Tongue (tissue), 2 donors: ENCODE data around the gene SFSWAP. TPM values are rescaled to one million over a fixed set of nuclear protein-coding genes. Genes with fewer than 3 reads are reported as not detected.
"Not testable (repeated sequence)": the region's sequence is repeated elsewhere in the genome, so short reads cannot be mapped to it uniquely, and the experiment has no call there.

Experiments
- DNase-seq: peaks from one replicate; pipeline ENCODE4 v3.0.0-alpha.2; 2015
- total RNA-seq: library from RNA; depleted of rRNA; stranded (reverse); fragments of >200 nt; gene quantifications from one replicate; pipeline ENCODE4 v1.2.3, GENCODE V29; 2014

The SFSWAP gene
- total RNA-seq, 1 donor from 2014 or later: 34.5 TPM

DNA sequence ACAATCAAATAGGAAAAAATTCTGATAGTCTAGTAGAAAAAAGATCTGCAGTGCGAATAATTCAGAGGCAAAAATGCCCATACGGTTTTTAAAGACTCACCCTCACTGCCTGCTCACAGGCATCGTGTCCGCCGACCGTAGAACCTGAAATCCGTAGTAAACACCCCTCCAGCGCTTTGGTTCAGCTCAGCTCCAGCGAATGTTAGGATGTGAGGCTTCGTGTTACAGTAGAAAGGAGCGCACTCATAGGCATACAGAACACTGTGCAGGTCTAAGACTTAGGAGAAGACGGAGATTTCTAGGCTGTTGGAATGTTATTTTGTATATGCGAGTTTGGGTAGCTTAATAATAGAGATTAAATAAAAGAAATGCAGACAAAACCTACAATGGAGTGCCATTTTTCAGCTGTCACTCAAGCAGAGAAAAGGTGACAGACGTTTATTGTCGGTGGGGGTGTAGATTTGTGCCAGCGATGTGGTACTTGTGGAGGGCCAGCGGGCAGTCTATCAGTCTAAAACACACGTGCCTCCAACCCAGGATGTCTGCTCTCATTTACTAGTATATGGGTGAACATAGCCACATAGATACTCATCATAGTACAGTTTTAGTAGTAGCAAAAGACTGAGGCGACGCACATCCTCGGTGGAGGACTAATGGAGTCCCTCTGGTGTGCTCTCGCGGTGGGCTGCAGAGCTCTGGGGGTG lies 25.7 kb downstream of the SFSWAP start:
- no peak for DNase-seq

DNA sequence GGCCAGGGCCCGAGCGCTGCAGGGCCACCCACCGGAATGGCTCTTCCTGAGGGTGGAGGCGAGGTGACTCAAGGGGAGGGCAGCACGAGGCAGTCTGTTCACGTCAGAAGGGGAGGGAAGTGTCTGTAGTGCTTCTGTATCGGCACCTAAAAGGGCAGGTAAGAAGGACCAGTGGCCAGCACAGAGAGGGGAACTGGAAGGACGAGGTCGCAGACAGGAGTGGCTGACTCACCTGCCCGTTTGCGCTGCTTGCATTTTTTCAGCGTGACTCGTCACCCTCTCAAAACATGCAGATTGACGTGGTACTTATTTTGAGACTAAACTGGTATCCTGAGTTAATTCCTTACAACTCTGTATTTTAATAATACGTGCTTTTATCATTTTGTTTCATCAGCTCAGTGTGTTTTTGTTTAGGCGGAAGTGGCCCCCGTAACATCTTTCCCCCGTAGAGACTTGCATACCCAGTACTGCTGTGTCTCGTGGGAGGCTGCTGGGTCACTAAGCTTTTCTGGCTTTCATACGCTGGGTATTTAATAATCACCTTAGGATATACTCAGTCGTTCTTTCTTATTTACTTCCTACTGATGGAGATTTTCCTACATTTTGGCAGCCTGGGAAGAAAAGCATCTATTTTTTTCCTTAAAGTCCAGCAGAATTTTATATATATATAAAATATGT lies 26.4 kb downstream of the SFSWAP start:
- no peak for DNase-seq

DNA sequence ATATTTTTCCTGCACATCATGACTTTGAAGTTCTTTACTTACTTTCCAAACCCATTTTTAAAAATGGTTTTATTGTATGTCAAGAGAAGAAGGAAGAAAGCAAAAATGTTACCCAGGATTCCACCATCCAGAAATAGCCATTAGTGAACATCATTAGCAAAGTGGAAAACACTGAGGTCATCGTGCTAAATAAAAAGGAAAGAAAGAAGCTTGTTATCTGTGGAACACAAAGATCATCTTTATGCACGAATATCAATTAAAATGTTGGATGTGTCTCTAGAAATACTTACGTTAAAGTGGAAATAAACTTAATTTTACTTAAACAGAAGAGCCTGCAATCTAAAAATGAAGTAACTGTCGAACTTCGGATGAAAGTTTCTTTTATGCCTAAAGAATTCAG lies 27.3 kb downstream of the SFSWAP start:
- DNase-seq: peak; percentile 14

GRCh38 chr12:131740626-131741025 lies 29.7 kb downstream of the SFSWAP start:
- DNase-seq: peak; percentile 32

DNA sequence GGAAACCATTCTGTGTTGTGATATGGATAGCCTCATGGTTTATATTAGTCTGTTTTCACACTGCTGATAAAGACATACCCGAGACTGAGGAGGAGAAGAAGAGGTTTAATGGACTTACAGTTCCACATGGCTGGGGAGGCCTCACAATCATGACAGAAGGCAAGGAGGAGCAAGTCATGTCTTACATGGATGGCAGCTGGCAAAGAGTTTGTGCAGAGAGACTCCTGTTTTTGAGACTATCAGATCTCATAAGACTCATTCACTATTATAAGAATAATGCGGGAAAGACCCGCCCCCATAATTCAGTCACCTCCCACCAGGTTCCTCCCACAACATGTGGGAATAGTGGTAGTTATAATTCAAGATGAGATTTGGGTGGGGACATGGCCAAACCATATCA lies 31.9 kb downstream of the SFSWAP start:
- not testable (repeated sequence) for DNase-seq

DNA sequence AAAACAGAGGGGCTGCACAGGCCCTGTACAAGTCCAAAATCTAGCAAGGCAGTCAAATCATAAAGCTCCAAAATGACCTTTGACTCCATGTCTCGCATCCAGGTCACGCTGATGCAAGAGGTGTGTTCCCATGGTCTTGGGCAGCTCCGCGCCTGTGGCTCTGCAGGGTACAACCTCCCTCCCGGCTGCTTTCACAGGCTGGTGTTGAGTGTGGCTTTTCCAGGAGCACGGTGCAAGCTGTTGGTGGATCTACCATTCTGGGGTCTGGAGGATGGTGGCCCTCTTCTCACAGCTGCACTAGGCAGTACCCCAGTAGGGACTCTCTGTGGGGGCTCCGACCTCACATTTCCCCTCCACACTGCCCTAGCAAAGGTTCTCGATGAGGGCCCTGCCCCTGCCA lies 32.5 kb downstream of the SFSWAP start:
- DNase-seq: not testable (repeated sequence)

GRCh38 chr12:131743880-131744279 lies 33.0 kb downstream of the SFSWAP start:
- not testable (repeated sequence) for DNase-seq

GRCh38 chr12:131744675-131745074 lies 33.8 kb downstream of the SFSWAP start:
- DNase-seq: not testable (repeated sequence)

GRCh38 chr12:131745706-131746105 lies 34.8 kb downstream of the SFSWAP start:
- no peak for DNase-seq

DNA sequence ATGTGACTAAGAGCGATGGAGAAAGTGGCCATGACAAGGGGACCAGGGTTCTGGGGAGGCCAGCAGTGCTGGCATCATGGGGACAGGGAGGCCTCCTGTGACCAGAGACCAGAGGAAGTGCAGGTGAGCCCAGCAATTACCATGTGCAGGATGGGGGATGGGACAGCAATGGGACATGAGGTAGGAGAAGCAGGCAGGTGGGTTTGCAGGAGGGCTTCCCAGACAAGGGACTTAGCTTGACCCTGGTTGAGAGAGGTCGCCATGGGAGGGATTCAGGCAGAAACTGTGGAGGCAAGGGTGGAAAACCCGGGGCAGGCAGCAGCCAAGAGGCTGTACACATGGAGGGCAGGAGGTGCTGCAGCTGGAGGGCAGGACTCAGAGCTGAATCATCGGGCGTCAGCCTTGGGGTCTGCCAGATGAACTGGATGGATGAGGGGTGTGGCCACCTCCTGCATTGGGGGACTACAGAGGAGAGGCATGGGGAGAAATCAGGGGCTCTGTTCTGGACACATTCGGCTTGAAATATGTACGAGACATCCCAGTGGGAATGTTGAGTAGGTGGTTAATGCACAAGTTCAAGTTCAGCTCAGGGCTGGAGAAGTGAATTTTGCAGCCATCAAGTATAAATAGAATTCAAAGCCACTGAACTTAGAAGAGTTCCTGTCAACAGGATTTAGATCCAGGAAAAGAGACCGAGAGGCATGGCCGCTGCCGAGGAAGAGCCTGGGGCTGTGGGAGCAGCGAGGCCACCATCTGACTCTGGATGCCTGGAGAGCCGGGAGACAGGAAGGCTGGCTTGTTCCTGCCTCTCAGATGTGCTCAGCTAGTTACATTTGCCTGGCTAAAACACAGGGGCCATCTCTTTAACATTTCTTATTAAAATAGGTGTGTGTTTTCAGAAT lies 36.6 kb downstream of the SFSWAP start:
- DNase-seq: no peak

DNA sequence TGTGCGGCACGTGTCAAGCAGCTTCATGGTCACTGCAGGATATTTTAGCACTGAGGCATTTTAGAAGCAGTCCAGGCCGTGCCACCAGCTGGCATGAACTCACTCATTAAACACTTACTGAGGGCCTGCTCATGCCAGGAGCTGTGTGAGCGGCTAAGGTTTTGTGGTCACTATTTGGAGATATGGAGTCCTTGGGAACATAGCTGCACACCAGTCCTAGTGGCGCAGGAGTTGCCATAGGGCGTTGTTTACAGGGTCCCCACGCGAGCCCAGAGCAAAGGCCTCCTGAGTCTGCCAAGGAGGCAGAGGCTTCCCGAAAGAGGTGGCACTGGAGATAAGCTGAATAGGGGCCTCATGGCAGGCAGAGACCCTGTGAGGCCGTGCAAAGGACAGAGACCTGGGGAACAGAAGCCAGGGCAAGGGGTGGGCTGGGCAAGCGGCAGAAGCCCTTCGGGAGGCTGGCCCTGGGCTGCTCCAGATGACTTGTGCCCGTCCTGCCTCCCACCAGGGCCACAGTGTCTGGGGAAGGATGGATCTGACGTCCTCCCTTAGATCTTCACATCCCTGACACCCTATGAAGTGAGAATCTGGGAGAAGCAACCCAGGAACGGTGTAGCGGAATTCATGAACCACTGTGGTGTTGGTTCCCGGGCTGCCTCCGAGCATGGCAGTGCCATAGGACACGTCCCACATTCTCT lies 38.9 kb downstream of the SFSWAP start:
- DNase-seq: no peak

DNA sequence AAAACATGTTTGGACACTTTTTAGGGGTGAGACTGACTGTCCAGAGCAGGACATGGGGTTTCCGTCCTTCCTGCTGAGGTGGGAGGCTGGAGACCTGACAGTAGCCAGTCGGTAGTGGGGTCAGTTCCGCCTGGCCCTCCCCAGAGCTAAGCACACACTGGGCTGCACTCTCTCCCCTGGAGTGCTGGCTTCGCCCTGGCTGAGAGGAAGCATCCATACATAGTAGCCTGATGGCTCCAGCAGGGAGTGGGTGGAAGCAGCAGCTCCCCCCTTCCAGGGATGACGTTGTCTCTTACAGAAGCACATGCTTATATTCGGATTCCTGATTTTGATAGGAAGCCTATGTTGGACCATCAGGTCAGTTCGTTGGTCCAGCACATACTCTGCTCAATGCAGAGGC lies 40.4 kb downstream of the SFSWAP start:
- no peak for DNase-seq

DNA sequence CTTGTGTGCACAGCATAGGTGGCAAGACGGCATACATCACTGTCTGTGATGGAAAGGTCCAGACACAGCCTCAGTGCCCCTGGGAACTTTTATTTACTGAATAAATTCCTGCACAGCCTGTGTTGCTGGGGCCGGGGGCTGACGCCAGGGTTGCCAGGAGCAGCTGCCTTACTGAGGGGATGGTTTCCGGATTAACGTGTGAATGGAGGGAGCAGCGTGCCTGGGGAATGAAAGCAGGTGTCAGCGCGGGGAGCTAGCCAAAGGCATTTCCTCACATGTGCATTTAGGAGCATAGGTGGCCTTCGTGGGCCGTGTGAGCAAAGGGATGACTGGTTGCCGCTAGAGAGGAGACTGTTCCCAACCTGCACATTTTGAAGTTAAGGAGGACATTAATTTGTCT lies 41.6 kb downstream of the SFSWAP start:
- DNase-seq: peak; percentile 23

DNA sequence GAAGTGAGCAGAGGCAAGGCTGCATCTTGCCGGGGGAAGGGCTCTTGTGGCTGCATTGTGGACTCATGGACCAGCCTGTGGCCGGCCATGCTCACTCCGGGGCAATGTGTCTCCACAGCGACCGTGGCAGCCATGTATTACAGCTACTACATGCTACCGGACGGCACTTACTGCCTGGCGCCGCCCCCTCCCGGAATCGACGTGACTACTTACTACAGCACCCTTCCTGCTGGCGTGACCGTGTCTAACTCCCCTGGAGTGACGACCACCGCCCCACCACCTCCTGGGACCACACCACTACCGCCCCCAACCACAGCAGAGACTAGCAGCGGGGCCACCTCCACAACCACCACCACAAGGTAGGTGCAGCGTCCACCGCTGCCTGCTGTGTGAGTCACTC lies 42.1 kb downstream of the SFSWAP start:
- no peak for DNase-seq

DNA sequence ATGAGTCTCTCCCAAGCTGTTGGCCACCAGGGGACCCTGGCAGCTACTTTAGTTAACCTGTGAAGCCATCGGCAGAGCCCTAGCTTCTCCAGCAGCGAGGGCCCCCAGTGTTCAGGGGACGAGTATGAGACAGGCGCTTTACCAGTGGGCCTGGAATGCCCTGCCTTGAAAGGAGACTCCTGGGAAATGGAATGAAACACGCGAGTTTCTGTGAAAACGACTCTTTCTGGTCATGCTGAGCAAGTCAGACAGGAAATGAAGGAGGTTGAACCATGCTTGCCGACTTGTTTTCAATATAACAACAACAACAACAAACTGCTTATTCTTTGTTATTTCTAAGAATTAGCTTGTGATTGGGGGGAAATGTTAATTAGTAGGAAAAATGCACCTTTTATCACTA lies 42.9 kb downstream of the SFSWAP start:
- DNase-seq: no peak

GRCh38 chr12:131754184-131754583 lies 43.3 kb downstream of the SFSWAP start:
- no peak for DNase-seq

DNA sequence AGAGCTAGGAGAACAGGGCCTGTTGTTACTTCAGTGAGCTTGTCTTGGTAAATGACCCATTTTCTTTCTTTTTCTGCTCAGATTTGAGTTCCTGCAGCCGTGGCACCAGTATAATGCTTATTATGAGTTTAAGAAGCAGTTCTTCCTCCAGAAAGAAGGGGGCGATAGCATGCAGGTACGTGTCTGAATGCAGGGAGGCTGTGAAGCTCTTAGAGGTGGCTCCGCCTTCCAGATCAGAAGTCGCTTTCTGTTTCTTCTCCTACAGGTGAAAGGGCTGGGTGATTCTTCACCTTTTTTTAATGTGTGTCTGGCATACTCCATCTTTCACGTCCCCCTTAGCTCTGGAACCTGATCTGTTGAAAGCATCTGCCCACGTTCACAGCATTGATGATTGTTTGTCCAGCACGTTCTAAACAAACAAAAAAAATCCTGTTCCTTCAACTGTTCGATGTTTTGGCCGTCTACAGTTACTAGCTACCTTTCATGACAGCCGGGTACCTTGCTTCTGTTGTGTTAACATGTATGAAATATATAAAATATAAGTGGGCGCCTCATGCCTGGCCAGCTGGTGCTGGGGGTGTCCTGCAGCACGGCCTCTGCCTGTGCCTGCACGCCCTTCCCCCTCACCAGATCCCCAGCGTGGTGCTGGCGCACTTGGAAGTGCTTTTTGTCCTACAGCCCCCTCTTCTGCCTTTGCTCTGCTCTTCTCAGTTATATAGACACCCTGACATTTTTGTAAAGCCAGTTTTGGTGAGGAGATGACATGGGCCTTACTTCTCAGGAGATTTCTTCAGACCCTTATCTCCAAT lies 44.6 kb downstream of the SFSWAP start:
- no peak for DNase-seq

- no peak for DNase-seq
These were observed 45.6 kb downstream of the SFSWAP start for GRCh38 chr12:131756441-131756840.

GRCh38 chr12:131757111-131757510 lies 46.2 kb downstream of the SFSWAP start:
- DNase-seq: no peak

GRCh38 chr12:131758016-131758739 lies 47.3 kb downstream of the SFSWAP start:
- no peak for DNase-seq

DNA sequence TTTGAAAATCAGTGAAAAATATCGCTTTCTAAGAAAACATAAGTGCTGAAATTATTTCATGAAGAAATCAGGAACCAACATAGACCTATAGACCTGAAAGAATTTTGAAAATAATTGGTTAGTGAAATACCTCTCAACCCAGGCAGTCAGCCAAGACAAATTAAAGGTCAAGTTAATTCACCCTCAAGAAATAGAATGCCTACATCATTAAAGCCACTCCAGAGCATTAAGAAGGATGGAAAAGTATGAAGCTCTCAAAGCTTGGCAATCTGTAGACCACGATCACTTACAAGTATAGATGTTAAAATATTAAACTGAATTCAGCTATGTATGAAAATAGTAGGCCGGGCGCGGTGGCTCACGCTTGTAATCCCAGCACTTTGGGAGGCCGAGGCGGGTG lies 48.3 kb downstream of the SFSWAP start:
- DNase-seq: no peak
